Activated CD8-positive, alpha-beta memory T cell treated with anti-CD3 and anti-CD28 coated beads, Interleukin-2, amount 50 U/mL, for 1 hour (primary cell): ENCODE measurements around the gene RAB40C.

ENCODE experiments used
- DNase-seq: peaks from one replicate; pipeline ENCODE4 v3.0.0-alpha.2; 2020; ENCODE audit errors: extremely low read depth

RAB40C gene

GRCh38 chr16:645852-646678, 56.2 kb downstream of the RAB40C start:
- DNase-seq, result no peak

- no peak for DNase-seq
Observed at GRCh38 chr16:646679-647172, 56.9 kb downstream of the RAB40C start.

GRCh38 chr16:647173-647902, 57.5 kb downstream of the RAB40C start:
- DNase-seq, result no peak

- DNase-seq, result no peak
Observed at GRCh38 chr16:648071-648780, 58.4 kb downstream of the RAB40C start.

GRCh38 chr16:648781-649589, 59.1 kb downstream of the RAB40C start, which contains the start of gene WDR90:
Gene WDR90 (plus strand): TSS chr16:649365. CDS start chr16:649417, 52 bp downstream.
- DNase-seq, result peak; percentile 68

- no peak for DNase-seq
Observed at GRCh38 chr16:649631-650030, 59.8 kb downstream of the RAB40C start.

GRCh38 chr16:651844-652243, 62.0 kb downstream of the RAB40C start:
- DNase-seq, result no peak

GRCh38 chr16:652454-653305, 62.8 kb downstream of the RAB40C start:
- no peak for DNase-seq

- DNase-seq, result no peak
Observed at GRCh38 chr16:654034-654433, 64.2 kb downstream of the RAB40C start.

- no peak for DNase-seq
Observed at GRCh38 chr16:657487-657886, 67.6 kb downstream of the RAB40C start.

- no peak for DNase-seq
Observed at GRCh38 chr16:658679-659571, 69.1 kb downstream of the RAB40C start.

GRCh38 chr16:659618-660017, 69.8 kb downstream of the RAB40C start:
- DNase-seq, result no peak

GRCh38 chr16:660132-660458, 70.2 kb downstream of the RAB40C start:
- no peak for DNase-seq

GRCh38 chr16:660459-661183, 70.8 kb downstream of the RAB40C start:
- no peak for DNase-seq

GRCh38 chr16:661184-661821, 71.4 kb downstream of the RAB40C start:
- DNase-seq, result no peak

- no peak for DNase-seq
Observed at GRCh38 chr16:662095-662494, 72.2 kb downstream of the RAB40C start.

GRCh38 chr16:662597-662996, 72.7 kb downstream of the RAB40C start:
- no peak for DNase-seq

GRCh38 chr16:666572-666971, 76.7 kb downstream of the RAB40C start:
- DNase-seq, result no peak
